ENCODE data around the gene CHCHD3.

CHCHD3 gene

GRCh38 chr7:132782777-132783640, 298.9 kb downstream of the CHCHD3 start:
- no peaks in the 10 kb centered on the region for H3K4me1 ChIP-seq (ENCODE audit: control insufficient read depth, insufficient read depth, low read length)
- H3K9ac ChIP-seq (ENCODE audit: low read length) = no peak overlapping the region
- no peaks in the 10 kb centered on the region for H3K27me3 ChIP-seq (replicated peaks; ENCODE audit: control insufficient read depth, insufficient read depth, low read length)
- no peak overlapping the region for H3K4me3 ChIP-seq (ENCODE audit: low read length)
- H3K36me3 ChIP-seq (ENCODE audit: control insufficient read depth, insufficient read depth, low read length, severe bottlenecking) = peaks cover 22% of the 10 kb centered on the region
- no peaks in the 10 kb centered on the region for H3K9me3 ChIP-seq (ENCODE audit: control insufficient read depth, low read length)
- DNase-seq (ENCODE audit: low read depth) = peak; percentile 74

GRCh38 chr7:132780822-132781221, 301.1 kb downstream of the CHCHD3 start:
- Histone ChIP-seq H3K4me1 (ENCODE audit: control insufficient read depth, insufficient read depth, low read length) (no peaks in the 10 kb centered on the region), H3K9ac (ENCODE audit: low read length) (no peak overlapping the region), H3K9me3 (ENCODE audit: control insufficient read depth, low read length) (no peaks in the 10 kb centered on the region)

DNA sequence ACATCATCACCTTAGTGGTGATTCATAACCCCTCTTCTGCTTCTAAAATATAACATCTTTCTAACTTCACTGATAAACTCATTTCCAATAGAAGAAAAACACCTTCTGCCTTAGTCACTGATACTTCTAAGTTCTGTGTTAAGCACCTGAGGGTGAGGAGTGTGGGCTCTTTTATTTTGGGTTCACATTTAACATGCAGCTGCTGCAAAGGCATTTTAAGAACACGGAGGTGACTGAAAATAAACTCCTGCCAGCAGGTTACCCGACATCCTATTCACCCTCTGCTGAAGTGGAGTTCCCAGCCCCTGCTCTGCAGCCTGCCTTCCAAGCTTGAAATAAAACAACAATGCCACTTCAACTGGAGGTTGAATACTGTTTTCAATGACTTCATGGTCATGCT, 302.7 kb downstream of the CHCHD3 start:
- no peak overlapping the region for H3K4me3 ChIP-seq (ENCODE audit: low read length)
- no peaks in the 10 kb centered on the region for H3K4me1 ChIP-seq (ENCODE audit: control insufficient read depth, insufficient read depth, low read length)
- H3K9me3 ChIP-seq (ENCODE audit: control insufficient read depth, low read length) = no peaks in the 10 kb centered on the region
- H3K9ac ChIP-seq (ENCODE audit: low read length) = no peak overlapping the region
- DNase-seq (ENCODE audit: low read depth) = no peak
- H3K36me3 ChIP-seq (ENCODE audit: control insufficient read depth, insufficient read depth, low read length, severe bottlenecking) = peaks cover 11% of the 10 kb centered on the region
- H3K27me3 ChIP-seq (replicated peaks; ENCODE audit: control insufficient read depth, insufficient read depth, low read length) = no peaks in the 10 kb centered on the region

More at GRCh38 chr7:132780822-132781221, 301.1 kb downstream of the CHCHD3 start:
- DNase-seq (ENCODE audit: low read depth) = no peak
- Histone ChIP-seq H3K36me3 (ENCODE audit: control insufficient read depth, insufficient read depth, low read length, severe bottlenecking) (peaks cover 22% of the 10 kb centered on the region), H3K4me3 (ENCODE audit: low read length) (no peak overlapping the region), H3K27me3 (replicated peaks; ENCODE audit: control insufficient read depth, insufficient read depth, low read length) (no peaks in the 10 kb centered on the region)

GRCh38 chr7:132778761-132779160, 303.1 kb downstream of the CHCHD3 start:
- Histone ChIP-seq H3K4me3 (ENCODE audit: low read length) (no peak overlapping the region), H3K27me3 (replicated peaks; ENCODE audit: control insufficient read depth, insufficient read depth, low read length) (no peaks in the 10 kb centered on the region), H3K9ac (ENCODE audit: low read length) (no peak overlapping the region), H3K4me1 (ENCODE audit: control insufficient read depth, insufficient read depth, low read length) (peaks cover 1% of the 10 kb centered on the region), H3K36me3 (ENCODE audit: control insufficient read depth, insufficient read depth, low read length, severe bottlenecking) (peaks cover 7% of the 10 kb centered on the region), H3K9me3 (ENCODE audit: control insufficient read depth, low read length) (no peaks in the 10 kb centered on the region)
- DNase-seq (ENCODE audit: low read depth) = no peak

- H3K4me3 ChIP-seq (ENCODE audit: low read length) = no peak overlapping the region
- no peaks in the 10 kb centered on the region for H3K27me3 ChIP-seq (replicated peaks; ENCODE audit: control insufficient read depth, insufficient read depth, low read length)
- no peak overlapping the region for H3K9ac ChIP-seq (ENCODE audit: low read length)
- peaks cover 7% of the 10 kb centered on the region for H3K4me1 ChIP-seq (ENCODE audit: control insufficient read depth, insufficient read depth, low read length)
- H3K9me3 ChIP-seq (ENCODE audit: control insufficient read depth, low read length) = no peaks in the 10 kb centered on the region
- DNase-seq (ENCODE audit: low read depth) = no peak
- no peaks in the 10 kb centered on the region for H3K36me3 ChIP-seq (ENCODE audit: control insufficient read depth, insufficient read depth, low read length, severe bottlenecking)
These were observed 303.9 kb downstream of the CHCHD3 start for GRCh38 chr7:132777956-132778355.

- H3K36me3 ChIP-seq (ENCODE audit: control insufficient read depth, insufficient read depth, low read length, severe bottlenecking) = no peaks in the 10 kb centered on the region
- H3K9ac ChIP-seq (ENCODE audit: low read length) = no peak overlapping the region
- H3K4me1 ChIP-seq (ENCODE audit: control insufficient read depth, insufficient read depth, low read length) = peaks cover 7% of the 10 kb centered on the region
- no peak for DNase-seq (ENCODE audit: low read depth)
- no peaks in the 10 kb centered on the region for H3K27me3 ChIP-seq (replicated peaks; ENCODE audit: control insufficient read depth, insufficient read depth, low read length)
- no peak overlapping the region for H3K4me3 ChIP-seq (ENCODE audit: low read length)
- no peaks in the 10 kb centered on the region for H3K9me3 ChIP-seq (ENCODE audit: control insufficient read depth, low read length)
These were observed 304.5 kb downstream of the CHCHD3 start for GRCh38 chr7:132777414-132777813.

- H3K27me3 ChIP-seq (replicated peaks; ENCODE audit: control insufficient read depth, insufficient read depth, low read length) = no peaks in the 10 kb centered on the region
- DNase-seq (ENCODE audit: low read depth) = no peak
- H3K9me3 ChIP-seq (ENCODE audit: control insufficient read depth, low read length) = no peaks in the 10 kb centered on the region
- H3K9ac ChIP-seq (ENCODE audit: low read length) = no peak overlapping the region
- no peaks in the 10 kb centered on the region for H3K36me3 ChIP-seq (ENCODE audit: control insufficient read depth, insufficient read depth, low read length, severe bottlenecking)
- peaks cover 7% of the 10 kb centered on the region for H3K4me1 ChIP-seq (ENCODE audit: control insufficient read depth, insufficient read depth, low read length)
- no peak overlapping the region for H3K4me3 ChIP-seq (ENCODE audit: low read length)
These were observed 305.8 kb downstream of the CHCHD3 start for GRCh38 chr7:132776048-132776620.

DNA sequence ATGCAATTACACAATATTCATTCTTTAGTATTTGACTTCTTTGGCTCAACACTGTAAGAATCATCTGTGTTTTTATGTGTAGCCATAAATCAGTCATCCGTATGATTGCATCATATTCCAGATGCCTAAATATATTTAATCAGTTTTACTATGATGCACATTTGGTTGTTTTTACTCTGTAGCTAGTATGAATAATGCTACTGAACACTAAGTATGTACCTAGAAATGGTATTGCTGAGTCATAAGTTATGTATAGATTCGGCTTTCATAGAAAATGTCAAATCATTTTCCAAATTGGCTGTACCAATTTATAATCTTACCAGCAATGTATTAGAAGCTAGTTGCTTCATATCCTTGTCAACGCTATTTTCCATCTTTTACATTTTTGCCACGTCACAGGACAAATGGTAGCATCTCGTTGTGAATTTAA, 308.3 kb downstream of the CHCHD3 start:
- no peak overlapping the region for H3K4me3 ChIP-seq (ENCODE audit: low read length)
- no peaks in the 10 kb centered on the region for H3K36me3 ChIP-seq (ENCODE audit: control insufficient read depth, insufficient read depth, low read length, severe bottlenecking)

GRCh38 chr7:132771301-132771730, 310.6 kb downstream of the CHCHD3 start:
- Histone ChIP-seq H3K9me3 (ENCODE audit: control insufficient read depth, low read length) (peaks cover 5% of the 10 kb centered on the region), H3K4me1 (ENCODE audit: control insufficient read depth, insufficient read depth, low read length) (peaks cover 7% of the 10 kb centered on the region), H3K9ac (ENCODE audit: low read length) (no peak overlapping the region), H3K27me3 (replicated peaks; ENCODE audit: control insufficient read depth, insufficient read depth, low read length) (peaks cover 7% of the 10 kb centered on the region), H3K36me3 (ENCODE audit: control insufficient read depth, insufficient read depth, low read length, severe bottlenecking) (no peaks in the 10 kb centered on the region), H3K4me3 (ENCODE audit: low read length) (no peak overlapping the region)
- peak; percentile 11 for DNase-seq (ENCODE audit: low read depth)

More for the DNA sequence above, 308.3 kb downstream of the CHCHD3 start:
- Histone ChIP-seq H3K9ac (ENCODE audit: low read length) (no peak overlapping the region), H3K4me1 (ENCODE audit: control insufficient read depth, insufficient read depth, low read length) (peaks cover 7% of the 10 kb centered on the region), H3K27me3 (replicated peaks; ENCODE audit: control insufficient read depth, insufficient read depth, low read length) (no peaks in the 10 kb centered on the region), H3K9me3 (ENCODE audit: control insufficient read depth, low read length) (peaks cover 5% of the 10 kb centered on the region)
- DNase-seq (ENCODE audit: low read depth) = peak; percentile 85

GRCh38 chr7:132770055-132770454, 311.8 kb downstream of the CHCHD3 start:
- Histone ChIP-seq H3K9ac (ENCODE audit: low read length) (no peak overlapping the region), H3K4me3 (ENCODE audit: low read length) (no peak overlapping the region), H3K27me3 (replicated peaks; ENCODE audit: control insufficient read depth, insufficient read depth, low read length) (peaks cover 11% of the 10 kb centered on the region), H3K4me1 (ENCODE audit: control insufficient read depth, insufficient read depth, low read length) (peaks cover 7% of the 10 kb centered on the region), H3K9me3 (ENCODE audit: control insufficient read depth, low read length) (peaks cover 5% of the 10 kb centered on the region), H3K36me3 (ENCODE audit: control insufficient read depth, insufficient read depth, low read length, severe bottlenecking) (no peaks in the 10 kb centered on the region)
- no peak for DNase-seq (ENCODE audit: low read depth)

DNA sequence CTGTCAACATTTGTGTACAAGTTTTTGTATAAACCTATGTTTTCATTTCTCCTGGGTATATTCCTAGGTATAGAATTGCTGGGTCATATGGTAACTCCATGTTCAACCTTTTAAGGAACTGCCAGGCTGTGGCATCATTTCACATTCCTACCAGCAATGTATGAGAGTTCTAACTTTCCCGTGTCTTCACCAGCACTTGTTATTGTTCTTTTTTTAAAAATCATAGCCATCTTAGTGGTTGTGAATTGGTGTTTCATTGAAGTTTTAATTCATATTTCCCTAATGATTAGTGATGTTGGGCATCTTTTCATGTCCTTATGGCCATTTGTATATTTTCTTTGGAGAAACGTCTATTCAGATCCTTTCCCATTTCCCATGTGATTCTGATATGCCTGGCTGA, 312.6 kb downstream of the CHCHD3 start:
- H3K9ac ChIP-seq (ENCODE audit: low read length) = no peak overlapping the region
- H3K4me1 ChIP-seq (ENCODE audit: control insufficient read depth, insufficient read depth, low read length) = peaks cover 7% of the 10 kb centered on the region
- H3K36me3 ChIP-seq (ENCODE audit: control insufficient read depth, insufficient read depth, low read length, severe bottlenecking) = no peaks in the 10 kb centered on the region
- no peak overlapping the region for H3K4me3 ChIP-seq (ENCODE audit: low read length)
- peaks cover 5% of the 10 kb centered on the region for H3K9me3 ChIP-seq (ENCODE audit: control insufficient read depth, low read length)
- H3K27me3 ChIP-seq (replicated peaks; ENCODE audit: control insufficient read depth, insufficient read depth, low read length) = peaks cover 11% of the 10 kb centered on the region
- no peak for DNase-seq (ENCODE audit: low read depth)
